NCI-H1417 (cell line): ENCODE results near the gene SHOC1.
"Not testable (repeated sequence)": the region's sequence is repeated elsewhere in the genome, so short reads cannot be mapped to it uniquely, and the experiment has no call there.

Experiments
- DNase-seq, 3 experiments: peaks; one replicate each; lab custom pipeline; 2025; lab: John Stamatoyannopoulos, UW

The SHOC1 gene

DNA sequence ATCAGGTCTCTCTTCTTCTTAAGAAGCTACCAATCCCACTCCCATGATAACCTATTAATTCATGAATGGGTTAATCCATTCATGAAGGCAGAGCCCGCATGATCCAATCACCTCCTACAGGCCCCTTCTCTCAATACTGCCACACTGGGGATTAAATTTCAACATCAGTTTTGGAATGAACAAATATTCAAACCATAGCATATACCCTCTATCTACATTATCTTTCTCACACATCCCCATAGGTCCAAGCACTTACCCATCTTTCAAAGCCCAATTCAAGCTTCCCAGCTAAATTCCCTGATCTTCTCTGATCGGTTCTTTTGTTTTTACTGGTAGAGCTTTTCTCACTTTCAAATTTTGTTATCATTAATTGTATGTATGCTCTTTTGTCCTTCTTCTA, 10.5 kb upstream of the SHOC1 start:
- no peak for DNase-seq

DNA sequence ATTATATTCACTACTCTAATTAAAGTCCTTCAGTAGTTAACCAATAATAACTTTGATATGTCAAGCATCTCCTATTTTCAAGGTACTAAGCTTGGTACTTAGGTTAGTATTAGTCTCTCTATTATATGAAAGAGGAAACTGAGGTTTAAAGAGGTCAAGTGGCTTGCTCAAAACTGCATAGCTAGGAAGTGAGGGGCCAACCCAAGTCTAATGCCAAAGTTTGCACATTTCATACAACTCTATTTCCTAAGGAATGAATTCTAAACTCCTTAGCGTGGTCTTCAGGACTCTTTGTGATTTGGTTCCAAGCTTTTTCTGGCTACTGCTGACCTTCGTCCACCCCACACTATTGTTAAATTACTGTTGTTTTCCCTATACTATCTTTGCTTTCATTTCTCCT, 9.9 kb upstream of the SHOC1 start:
- no peak for DNase-seq

GRCh38 chr9:111803924-111804323, 9.2 kb upstream of the SHOC1 start:
- no peak for DNase-seq

- peak in 1 of 3 experiments; percentile 8 for DNase-seq
Observed at GRCh38 chr9:111799915-111800526, 5.3 kb upstream of the SHOC1 start.

DNA sequence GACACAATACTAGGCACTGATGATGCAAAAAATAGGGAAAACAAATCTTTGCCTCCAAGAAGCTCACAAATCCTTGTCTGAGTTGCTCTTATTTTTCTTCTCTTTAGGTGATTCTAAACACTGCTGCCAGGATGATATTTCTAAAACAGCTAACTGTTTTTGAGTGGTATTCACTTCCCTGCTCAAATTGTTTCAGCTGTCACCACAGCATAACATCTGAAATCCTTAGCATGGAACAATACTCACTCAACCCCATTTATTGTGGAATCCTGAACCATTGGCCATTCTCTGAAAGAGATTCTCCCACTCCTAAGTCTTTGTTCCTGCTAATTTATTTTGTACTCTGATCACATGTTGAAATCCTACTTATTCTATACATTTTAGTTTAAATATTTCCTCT, 4.8 kb upstream of the SHOC1 start:
- DNase-seq: no peak

DNA sequence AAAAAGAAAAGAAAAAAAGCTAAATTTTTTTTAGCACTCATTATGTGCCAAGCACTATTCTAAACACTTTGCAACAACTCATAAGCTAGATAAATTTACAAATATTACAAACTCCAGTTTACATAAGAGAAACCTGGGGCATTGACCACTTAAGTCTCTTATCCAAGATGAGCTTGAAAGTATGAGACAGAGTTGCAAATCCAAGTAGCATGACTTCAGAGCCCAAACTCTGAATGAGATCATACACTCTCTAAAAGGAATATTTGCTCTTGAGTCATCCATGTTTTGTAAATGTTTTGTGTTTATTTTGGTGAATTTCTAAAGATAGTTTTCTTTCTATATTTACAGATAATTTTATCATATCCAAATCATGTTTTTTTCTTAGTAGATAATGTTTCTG, 4.0 kb upstream of the SHOC1 start:
- no peak for DNase-seq

DNA sequence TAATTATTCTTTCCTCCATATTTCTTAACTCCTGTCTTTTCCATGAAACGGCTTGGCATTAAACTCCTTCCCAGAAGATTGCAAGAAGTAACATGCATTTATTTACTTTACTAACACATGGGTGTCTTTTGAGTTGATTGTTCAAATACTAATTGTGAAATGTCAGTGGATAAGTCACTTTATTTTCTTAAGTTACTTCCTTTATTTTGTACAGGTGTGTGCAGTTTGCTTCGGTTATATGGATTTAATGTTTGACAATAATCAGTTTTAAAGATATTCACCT, 761 bp upstream of the SHOC1 start:
- DNase-seq: no peak

DNA sequence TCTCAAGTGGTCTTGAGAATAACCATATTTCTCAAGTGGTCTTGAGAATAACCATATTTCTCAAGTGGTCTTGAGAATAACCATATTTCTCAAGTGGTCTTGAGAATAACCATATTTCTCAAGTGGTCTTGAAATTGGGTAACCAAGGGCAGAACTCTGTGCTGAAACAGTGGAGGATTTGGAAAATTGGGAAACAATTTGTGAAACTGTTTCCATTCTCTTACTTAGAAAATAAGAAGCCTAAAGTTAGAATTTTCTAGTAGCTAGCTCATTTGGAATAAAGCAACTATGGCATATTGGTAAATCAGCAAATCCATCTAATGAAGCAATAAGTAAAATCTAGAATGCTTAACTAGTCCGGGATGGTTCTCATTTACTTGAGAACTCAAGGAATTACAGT, 2.9 kb downstream of the SHOC1 start:
- not testable (repeated sequence) for DNase-seq

DNA sequence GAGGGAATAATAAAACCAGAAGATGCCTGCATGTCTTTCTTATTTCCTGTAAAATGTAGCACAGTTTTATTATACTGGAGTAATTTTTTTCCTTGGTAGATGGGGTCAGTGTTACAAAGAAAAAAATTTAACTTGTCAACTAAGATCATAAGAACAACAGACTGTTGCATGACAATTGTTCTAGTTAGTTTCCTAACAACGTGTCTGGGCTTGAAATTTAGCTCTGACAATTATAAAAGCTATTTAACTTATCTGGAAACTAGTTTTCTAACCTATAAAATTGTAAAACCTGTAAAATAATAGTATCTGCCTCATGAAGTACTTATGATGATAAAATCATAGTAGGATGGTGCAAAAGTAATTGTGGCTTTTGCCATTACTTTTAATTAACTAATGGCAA, 4.9 kb downstream of the SHOC1 start:
- DNase-seq: no peak

- DNase-seq: no peak
Observed at GRCh38 chr9:111783857-111784256, 10.9 kb downstream of the SHOC1 start.

DNA sequence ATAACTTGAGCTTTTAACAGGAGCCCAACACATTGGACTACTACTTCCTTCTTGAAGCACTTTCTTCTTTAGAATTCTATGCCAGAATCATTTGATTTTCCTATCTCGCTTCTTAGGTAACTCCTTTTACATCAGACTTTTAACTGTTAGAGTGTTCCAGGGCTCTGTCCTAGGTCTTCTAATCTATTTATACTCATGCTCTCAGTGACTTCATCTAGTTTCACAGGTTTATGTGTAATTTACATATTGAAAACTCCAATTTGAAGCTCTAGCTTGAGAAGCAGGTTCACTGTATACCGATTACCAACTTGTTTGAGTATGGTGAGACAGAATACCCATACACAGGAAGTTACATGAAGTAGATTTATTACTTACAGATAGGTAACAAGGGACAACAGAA, 11.3 kb downstream of the SHOC1 start:
- no peak for DNase-seq

- no peak for DNase-seq
Observed at GRCh38 chr9:111766066-111766465, 28.7 kb downstream of the SHOC1 start.

DNA sequence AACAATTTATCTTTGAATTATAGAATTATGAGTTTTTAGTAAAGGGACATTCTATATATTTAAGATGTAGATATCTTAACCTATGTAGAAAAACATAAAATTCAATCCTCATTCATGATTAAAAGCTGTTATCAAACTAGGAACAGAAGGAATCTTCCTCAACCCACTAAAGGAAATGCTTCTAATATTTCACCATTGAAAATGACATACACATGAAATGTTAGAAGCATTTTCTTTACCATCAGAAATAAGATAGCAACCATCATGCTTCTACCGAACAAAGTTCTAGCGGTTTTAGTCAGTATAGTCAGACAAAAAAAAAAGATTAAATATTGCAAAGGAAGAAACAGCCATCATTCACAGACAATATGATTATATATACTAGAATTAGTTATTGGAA, 32.2 kb downstream of the SHOC1 start:
- DNase-seq: no peak

GRCh38 chr9:111759762-111760639, 34.7 kb downstream of the SHOC1 start:
- peak; percentile 33 to 89 (median 44) for DNase-seq

- DNase-seq: no peak
Observed at GRCh38 chr9:111754800-111755199, 39.9 kb downstream of the SHOC1 start.

- DNase-seq: no peak
Observed at GRCh38 chr9:111752455-111752854, 42.3 kb downstream of the SHOC1 start.
